GM23338 (cell line): ENCODE measurements around the gene SAMD4A. TPM values are rescaled to one million over a fixed set of nuclear protein-coding genes. Genes with fewer than 3 reads are reported as not detected.

Experiments
- ATAC-seq: fragments of 200-7000 bp; cut with Tn5 transposase; 3 replicates; pipeline ENCODE4 v1.9.1; 2020
- DNase-seq: peaks from one replicate; pipeline ENCODE4 v3.0.0-alpha.2; 2015; ENCODE audit warnings: low spot score
- H2AFZ ChIP-seq: fragments of 200-600 bp; sonication (generic); 2 replicates; pipeline ENCODE4 v1.8.0; 2016; ENCODE audit warnings: antibody characterized with exemption, mild to moderate bottlenecking, moderate library complexity
- H3F3A ChIP-seq: fragments of 200-600 bp; sonication (generic); replicated peaks from 2 replicates; pipeline ENCODE4 v1.8.0; 2017; ENCODE audit warnings: antibody characterized with exemption, mixed run types, low read depth
- H3K27ac ChIP-seq: fragments of 200-600 bp; sonication (generic); 2 replicates; pipeline ENCODE4 v1.6.1; 2016; ENCODE audit warnings: low read depth
- H3K27me3 ChIP-seq: fragments of 200-600 bp; sonication (generic); 2 replicates; pipeline ENCODE4 v1.8.0; 2016; ENCODE audit warnings: mild to moderate bottlenecking, mixed run types, moderate library complexity; ENCODE audit not compliant: insufficient read depth
- H3K36me3 ChIP-seq: fragments of 200-600 bp; sonication (generic); 2 replicates; pipeline ENCODE4 v1.8.0; 2016; ENCODE audit warnings: mild to moderate bottlenecking; ENCODE audit not compliant: insufficient read depth
- H3K4me1 ChIP-seq: fragments of 200-600 bp; sonication (generic); 2 replicates; pipeline ENCODE4 v1.8.0; 2016; ENCODE audit warnings: mild to moderate bottlenecking, moderate library complexity; ENCODE audit not compliant: insufficient read depth
- H3K4me2 ChIP-seq: fragments of 200-600 bp; sonication (generic); 2 replicates; pipeline ENCODE4 v1.7.1; 2017; ENCODE audit warnings: mixed run types
- H3K4me3 ChIP-seq: fragments of 200-600 bp; sonication (generic); 2 replicates; pipeline ENCODE4 v1.6.1; 2016; ENCODE audit warnings: mixed run types
- H3K79me2 ChIP-seq: fragments of 200-600 bp; sonication (generic); replicated peaks from 2 replicates; pipeline ENCODE4 v1.8.0; 2017; ENCODE audit warnings: mild to moderate bottlenecking; ENCODE audit not compliant: insufficient read depth
- H3K9me2 ChIP-seq: fragments of 200-600 bp; sonication (generic); 2 replicates; pipeline ENCODE4 v1.8.0; 2017; ENCODE audit not compliant: insufficient read depth
- H4K20me1 ChIP-seq: fragments of 200-600 bp; sonication (generic); replicated peaks from 2 replicates; pipeline ENCODE4 v1.8.0; 2017; ENCODE audit warnings: mild to moderate bottlenecking; ENCODE audit not compliant: insufficient read depth
- H3K27ac Mint-ChIP-seq: 2 replicates; pipeline ENCODE4 v1.8.0; 2020; ENCODE audit warnings: inconsistent platforms, mild to moderate bottlenecking, moderate library complexity, mixed read lengths
- H3K27me3 Mint-ChIP-seq: 3 replicates; pipeline ENCODE4 v1.8.0; 2022; ENCODE audit warnings: low read depth, mild to moderate bottlenecking, moderate library complexity, mixed read lengths, inconsistent platforms; ENCODE audit not compliant: insufficient read depth, poor library complexity
- H3K36me3 Mint-ChIP-seq: 3 replicates; pipeline ENCODE4 v1.8.0; 2021; ENCODE audit warnings: low read depth, mild to moderate bottlenecking, inconsistent platforms, moderate library complexity, mixed read lengths
- H3K4me1 Mint-ChIP-seq: 3 replicates; pipeline ENCODE4 v1.8.0; 2020; ENCODE audit warnings: mild to moderate bottlenecking, inconsistent platforms, mixed read lengths
- H3K4me3 Mint-ChIP-seq: 3 replicates; pipeline ENCODE4 v1.8.0; 2021; ENCODE audit warnings: moderate library complexity, mild to moderate bottlenecking, inconsistent platforms, mixed read lengths
- H3K9me3 Mint-ChIP-seq: 3 replicates; pipeline ENCODE4 v1.8.0; 2020; ENCODE audit warnings: moderate library complexity, mild to moderate bottlenecking, inconsistent platforms, mixed read lengths
- CREB1 ChIP-seq: fragments of 250-450 bp; sonication (Bioruptor Pico); IDR thresholded peaks from 2 replicates; pipeline ENCODE4 v1.5.0; 2020; ENCODE audit warnings: low read depth, mild to moderate bottlenecking, moderate library complexity
- JUNB ChIP-seq: IDR thresholded peaks from one replicate; pipeline ENCODE4 v1.6.1; 2016; ENCODE audit warnings: antibody characterized with exemption; ENCODE audit not compliant: unreplicated experiment
- NANOG ChIP-seq: IDR thresholded peaks from 2 replicates; pipeline ENCODE4 v1.6.1; 2016; ENCODE audit warnings: antibody characterized with exemption, borderline replicate concordance
- STAT1 ChIP-seq: IDR thresholded peaks from one replicate; pipeline ENCODE4 v1.6.1; 2016; ENCODE audit warnings: antibody characterized with exemption; ENCODE audit not compliant: unreplicated experiment
- ZNF114 ChIP-seq: fragments of 250-450 bp; sonication (Bioruptor Pico); IDR thresholded peaks from 2 replicates; pipeline ENCODE4 v1.5.0; 2020; ENCODE audit warnings: mild to moderate bottlenecking, moderate library complexity
- ZNF331 ChIP-seq: fragments of 250-450 bp; sonication (Bioruptor Pico); IDR thresholded peaks from 2 replicates; pipeline ENCODE4 v1.5.0; 2020; ENCODE audit warnings: low read depth, mild to moderate bottlenecking, moderate library complexity
- polyA plus RNA-seq: library from polyadenylated mRNA; unstranded; fragments of >200 nt; fragmentation: Nextera tagmentation; extraction: Ambion mirVana; gene quantifications from 2 replicates; pipeline ENCODE4 v1.2.1, GENCODE V29; 2016
- total RNA-seq: library from RNA; depleted of rRNA; stranded (reverse); fragments of >200 nt; shearing (Covaris generic); gene quantifications from 2 replicates; pipeline ENCODE4 v1.2.3, GENCODE V29; 2014
- TF ChIP-seq, protein P1 (sequence below): IDR thresholded peaks from one replicate; pipeline ENCODE4 v1.6.1; 2018; ENCODE audit warnings: antibody characterized with exemption; ENCODE audit not compliant: unreplicated experiment
- TF ChIP-seq, protein P2 (sequence below): fragments of 250-450 bp; sonication (Bioruptor Pico); IDR thresholded peaks from 2 replicates; pipeline ENCODE4 v1.5.0; 2020; ENCODE audit warnings: mild to moderate bottlenecking, moderate library complexity
- TF ChIP-seq, protein P3 (sequence below), 2 experiments: fragments of 200-600 bp in 1 of 2; sonication (generic) in 1 of 2; conservative IDR thresholded peaks; 2 replicates each; pipeline versions ENCODE4 v1.5.1 to v1.6.1; 2016 to 2017; ENCODE audit warnings: antibody characterized with exemption in 2 of 2, low read depth in 2 of 2, mild to moderate bottlenecking in 2 of 2, moderate library complexity in 1 of 2

The SAMD4A gene
- total and polyA plus RNA-seq, 2 experiments from 2014 or later = 1.6 to 6.9 TPM

DNA sequence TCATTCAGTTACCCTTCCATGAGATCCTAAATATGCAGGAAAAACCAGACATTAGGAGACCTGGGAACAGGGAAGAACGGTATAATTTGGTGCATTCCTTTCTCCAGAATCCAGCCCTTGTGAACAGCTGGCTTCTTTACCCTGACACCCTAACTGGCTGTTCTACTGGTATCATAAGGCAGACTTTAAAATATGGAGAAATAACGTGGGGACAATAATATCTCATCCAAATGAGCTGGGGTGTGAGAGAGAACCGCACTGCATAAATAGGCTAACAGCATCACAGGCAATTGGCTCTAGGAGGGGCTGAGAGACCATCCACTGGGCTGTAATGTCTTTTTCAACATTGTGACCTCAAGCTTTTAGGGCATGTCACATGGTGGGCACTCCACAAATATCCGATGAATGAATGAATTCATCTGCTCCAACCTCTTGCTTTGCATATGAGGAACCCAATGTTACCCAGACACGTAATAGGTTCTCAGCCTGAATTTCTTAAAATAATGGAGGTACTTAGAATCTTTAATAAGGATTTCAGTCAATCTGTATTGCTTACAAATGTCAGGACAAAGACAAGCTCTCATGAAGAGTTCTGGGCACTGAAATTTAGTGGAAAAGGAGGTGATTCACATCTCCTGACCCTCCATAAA lies 157.9 kb downstream of the SAMD4A start:
- no peaks in the 10 kb centered on the region for H3K36me3 Mint-ChIP-seq
- ATAC-seq = no peak

DNA sequence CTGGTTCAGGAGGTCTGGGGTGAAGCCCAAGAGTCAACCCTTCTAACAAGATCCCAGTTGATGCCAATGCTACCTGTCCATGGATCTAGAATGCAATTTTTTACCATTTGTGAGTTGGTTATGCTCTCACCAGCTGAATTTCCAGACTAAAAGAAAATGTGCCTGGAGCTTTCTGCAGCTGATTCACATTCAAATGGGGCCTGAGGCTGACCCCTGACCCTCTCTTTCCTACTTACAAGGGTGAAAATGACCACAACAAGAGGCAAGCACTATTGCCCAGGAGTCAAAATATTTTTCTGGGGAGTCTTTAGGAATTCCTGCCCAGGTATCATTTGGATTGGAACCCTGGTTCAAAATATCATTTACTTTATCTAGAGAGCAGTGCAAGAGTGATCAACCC lies 159.1 kb downstream of the SAMD4A start:
- no peaks in the 10 kb centered on the region for H3K9me3 Mint-ChIP-seq
- TF ChIP-seq NANOG (no peak), ZNF331 (CRISPR knock-in tag) (no peak), JUNB (no peak), ZNF114 (CRISPR knock-in tag) (no peak), CREB1 (CRISPR knock-in tag) (no peak)
- TF ChIP-seq, protein P1, sequence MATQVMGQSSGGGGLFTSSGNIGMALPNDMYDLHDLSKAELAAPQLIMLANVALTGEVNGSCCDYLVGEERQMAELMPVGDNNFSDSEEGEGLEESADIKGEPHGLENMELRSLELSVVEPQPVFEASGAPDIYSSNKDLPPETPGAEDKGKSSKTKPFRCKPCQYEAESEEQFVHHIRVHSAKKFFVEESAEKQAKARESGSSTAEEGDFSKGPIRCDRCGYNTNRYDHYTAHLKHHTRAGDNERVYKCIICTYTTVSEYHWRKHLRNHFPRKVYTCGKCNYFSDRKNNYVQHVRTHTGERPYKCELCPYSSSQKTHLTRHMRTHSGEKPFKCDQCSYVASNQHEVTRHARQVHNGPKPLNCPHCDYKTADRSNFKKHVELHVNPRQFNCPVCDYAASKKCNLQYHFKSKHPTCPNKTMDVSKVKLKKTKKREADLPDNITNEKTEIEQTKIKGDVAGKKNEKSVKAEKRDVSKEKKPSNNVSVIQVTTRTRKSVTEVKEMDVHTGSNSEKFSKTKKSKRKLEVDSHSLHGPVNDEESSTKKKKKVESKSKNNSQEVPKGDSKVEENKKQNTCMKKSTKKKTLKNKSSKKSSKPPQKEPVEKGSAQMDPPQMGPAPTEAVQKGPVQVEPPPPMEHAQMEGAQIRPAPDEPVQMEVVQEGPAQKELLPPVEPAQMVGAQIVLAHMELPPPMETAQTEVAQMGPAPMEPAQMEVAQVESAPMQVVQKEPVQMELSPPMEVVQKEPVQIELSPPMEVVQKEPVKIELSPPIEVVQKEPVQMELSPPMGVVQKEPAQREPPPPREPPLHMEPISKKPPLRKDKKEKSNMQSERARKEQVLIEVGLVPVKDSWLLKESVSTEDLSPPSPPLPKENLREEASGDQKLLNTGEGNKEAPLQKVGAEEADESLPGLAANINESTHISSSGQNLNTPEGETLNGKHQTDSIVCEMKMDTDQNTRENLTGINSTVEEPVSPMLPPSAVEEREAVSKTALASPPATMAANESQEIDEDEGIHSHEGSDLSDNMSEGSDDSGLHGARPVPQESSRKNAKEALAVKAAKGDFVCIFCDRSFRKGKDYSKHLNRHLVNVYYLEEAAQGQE = no peak
- TF ChIP-seq, protein P2, sequence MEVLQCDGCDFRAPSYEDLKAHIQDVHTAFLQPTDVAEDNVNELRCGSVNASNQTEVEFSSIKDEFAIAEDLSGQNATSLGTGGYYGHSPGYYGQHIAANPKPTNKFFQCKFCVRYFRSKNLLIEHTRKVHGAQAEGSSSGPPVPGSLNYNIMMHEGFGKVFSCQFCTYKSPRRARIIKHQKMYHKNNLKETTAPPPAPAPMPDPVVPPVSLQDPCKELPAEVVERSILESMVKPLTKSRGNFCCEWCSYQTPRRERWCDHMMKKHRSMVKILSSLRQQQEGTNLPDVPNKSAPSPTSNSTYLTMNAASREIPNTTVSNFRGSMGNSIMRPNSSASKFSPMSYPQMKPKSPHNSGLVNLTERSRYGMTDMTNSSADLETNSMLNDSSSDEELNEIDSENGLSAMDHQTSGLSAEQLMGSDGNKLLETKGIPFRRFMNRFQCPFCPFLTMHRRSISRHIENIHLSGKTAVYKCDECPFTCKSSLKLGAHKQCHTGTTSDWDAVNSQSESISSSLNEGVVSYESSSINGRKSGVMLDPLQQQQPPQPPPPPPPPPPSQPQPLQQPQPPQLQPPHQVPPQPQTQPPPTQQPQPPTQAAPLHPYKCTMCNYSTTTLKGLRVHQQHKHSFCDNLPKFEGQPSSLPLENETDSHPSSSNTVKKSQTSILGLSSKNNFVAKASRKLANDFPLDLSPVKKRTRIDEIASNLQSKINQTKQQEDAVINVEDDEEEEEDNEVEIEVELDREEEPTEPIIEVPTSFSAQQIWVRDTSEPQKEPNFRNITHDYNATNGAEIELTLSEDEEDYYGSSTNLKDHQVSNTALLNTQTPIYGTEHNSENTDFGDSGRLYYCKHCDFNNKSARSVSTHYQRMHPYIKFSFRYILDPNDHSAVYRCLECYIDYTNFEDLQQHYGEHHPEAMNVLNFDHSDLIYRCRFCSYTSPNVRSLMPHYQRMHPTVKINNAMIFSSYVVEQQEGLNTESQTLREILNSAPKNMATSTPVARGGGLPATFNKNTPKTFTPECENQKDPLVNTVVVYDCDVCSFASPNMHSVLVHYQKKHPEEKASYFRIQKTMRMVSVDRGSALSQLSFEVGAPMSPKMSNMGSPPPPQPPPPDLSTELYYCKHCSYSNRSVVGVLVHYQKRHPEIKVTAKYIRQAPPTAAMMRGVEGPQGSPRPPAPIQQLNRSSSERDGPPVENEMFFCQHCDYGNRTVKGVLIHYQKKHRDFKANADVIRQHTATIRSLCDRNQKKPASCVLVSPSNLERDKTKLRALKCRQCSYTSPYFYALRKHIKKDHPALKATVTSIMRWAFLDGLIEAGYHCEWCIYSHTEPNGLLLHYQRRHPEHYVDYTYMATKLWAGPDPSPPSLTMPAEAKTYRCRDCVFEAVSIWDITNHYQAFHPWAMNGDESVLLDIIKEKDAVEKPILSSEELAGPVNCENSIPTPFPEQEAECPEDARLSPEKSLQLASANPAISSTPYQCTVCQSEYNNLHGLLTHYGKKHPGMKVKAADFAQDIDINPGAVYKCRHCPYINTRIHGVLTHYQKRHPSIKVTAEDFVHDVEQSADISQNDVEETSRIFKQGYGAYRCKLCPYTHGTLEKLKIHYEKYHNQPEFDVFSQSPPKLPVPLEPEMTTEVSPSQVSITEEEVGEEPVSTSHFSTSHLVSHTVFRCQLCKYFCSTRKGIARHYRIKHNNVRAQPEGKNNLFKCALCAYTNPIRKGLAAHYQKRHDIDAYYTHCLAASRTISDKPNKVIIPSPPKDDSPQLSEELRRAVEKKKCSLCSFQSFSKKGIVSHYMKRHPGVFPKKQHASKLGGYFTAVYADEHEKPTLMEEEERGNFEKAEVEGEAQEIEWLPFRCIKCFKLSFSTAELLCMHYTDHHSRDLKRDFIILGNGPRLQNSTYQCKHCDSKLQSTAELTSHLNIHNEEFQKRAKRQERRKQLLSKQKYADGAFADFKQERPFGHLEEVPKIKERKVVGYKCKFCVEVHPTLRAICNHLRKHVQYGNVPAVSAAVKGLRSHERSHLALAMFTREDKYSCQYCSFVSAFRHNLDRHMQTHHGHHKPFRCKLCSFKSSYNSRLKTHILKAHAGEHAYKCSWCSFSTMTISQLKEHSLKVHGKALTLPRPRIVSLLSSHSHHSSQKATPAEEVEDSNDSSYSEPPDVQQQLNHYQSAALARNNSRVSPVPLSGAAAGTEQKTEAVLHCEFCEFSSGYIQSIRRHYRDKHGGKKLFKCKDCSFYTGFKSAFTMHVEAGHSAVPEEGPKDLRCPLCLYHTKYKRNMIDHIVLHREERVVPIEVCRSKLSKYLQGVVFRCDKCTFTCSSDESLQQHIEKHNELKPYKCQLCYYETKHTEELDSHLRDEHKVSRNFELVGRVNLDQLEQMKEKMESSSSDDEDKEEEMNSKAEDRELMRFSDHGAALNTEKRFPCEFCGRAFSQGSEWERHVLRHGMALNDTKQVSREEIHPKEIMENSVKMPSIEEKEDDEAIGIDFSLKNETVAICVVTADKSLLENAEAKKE (CRISPR knock-in tag) = no peak

More for the DNA sequence above, 157.9 kb downstream of the SAMD4A start:
- Histone ChIP-seq H3K36me3 (no peaks in the 10 kb centered on the region), H3K4me2 (no peak overlapping the region), H3K27me3 (no peaks in the 10 kb centered on the region), H3K79me2 (no peaks in the 10 kb centered on the region), H3K4me1 (peaks cover 6% of the 10 kb centered on the region; the same call in 1 of the 2 replicates), H4K20me1 (no peaks in the 10 kb centered on the region), H3K27ac (no peak overlapping the region), H3K9me2 (no peaks in the 10 kb centered on the region), H2AFZ (no peak overlapping the region), H3K4me3 (no peak overlapping the region), H3F3A (no peaks in the 10 kb centered on the region)
- Mint-ChIP-seq H3K9me3 (no peaks in the 10 kb centered on the region), H3K4me3 (no peak overlapping the region), H3K27me3 (peaks cover 3% of the 10 kb centered on the region), H3K4me1 (peaks cover 21% of the 10 kb centered on the region), H3K27ac (no peak overlapping the region)
- DNase-seq = no peak
- TF ChIP-seq, protein P3, sequence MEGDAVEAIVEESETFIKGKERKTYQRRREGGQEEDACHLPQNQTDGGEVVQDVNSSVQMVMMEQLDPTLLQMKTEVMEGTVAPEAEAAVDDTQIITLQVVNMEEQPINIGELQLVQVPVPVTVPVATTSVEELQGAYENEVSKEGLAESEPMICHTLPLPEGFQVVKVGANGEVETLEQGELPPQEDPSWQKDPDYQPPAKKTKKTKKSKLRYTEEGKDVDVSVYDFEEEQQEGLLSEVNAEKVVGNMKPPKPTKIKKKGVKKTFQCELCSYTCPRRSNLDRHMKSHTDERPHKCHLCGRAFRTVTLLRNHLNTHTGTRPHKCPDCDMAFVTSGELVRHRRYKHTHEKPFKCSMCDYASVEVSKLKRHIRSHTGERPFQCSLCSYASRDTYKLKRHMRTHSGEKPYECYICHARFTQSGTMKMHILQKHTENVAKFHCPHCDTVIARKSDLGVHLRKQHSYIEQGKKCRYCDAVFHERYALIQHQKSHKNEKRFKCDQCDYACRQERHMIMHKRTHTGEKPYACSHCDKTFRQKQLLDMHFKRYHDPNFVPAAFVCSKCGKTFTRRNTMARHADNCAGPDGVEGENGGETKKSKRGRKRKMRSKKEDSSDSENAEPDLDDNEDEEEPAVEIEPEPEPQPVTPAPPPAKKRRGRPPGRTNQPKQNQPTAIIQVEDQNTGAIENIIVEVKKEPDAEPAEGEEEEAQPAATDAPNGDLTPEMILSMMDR (conservative IDR thresholded peaks at IDR 0.05; ENCODE audit: low read depth in 2 of 2) = peak in 1 of 2 experiments; percentile 26; a peak in 1 of 4 replicates
- no peak for TF ChIP-seq STAT1

More for the DNA sequence above, 159.1 kb downstream of the SAMD4A start:
- Mint-ChIP-seq H3K4me1 (peaks cover 30% of the 10 kb centered on the region), H3K36me3 (no peaks in the 10 kb centered on the region), H3K4me3 (no peak overlapping the region), H3K27me3 (peaks cover 3% of the 10 kb centered on the region), H3K27ac (no peak overlapping the region)
- no peaks in the 10 kb centered on the region for H3K36me3 ChIP-seq
- H3K4me2 ChIP-seq = no peak overlapping the region
- no peak overlapping the region for H2AFZ ChIP-seq
- no peaks in the 10 kb centered on the region for H4K20me1 ChIP-seq
- H3K79me2 ChIP-seq = no peaks in the 10 kb centered on the region
- H3K27me3 ChIP-seq = no peaks in the 10 kb centered on the region
- H3K27ac ChIP-seq = no peak overlapping the region
- no peaks in the 10 kb centered on the region for H3K9me2 ChIP-seq
- DNase-seq = no peak
- ATAC-seq = no peak
- H3K4me1 ChIP-seq = peaks cover 12% of the 10 kb centered on the region
- no peaks in the 10 kb centered on the region for H3F3A ChIP-seq
- no peak overlapping the region for H3K4me3 ChIP-seq
